Measurements from ENCODE around the gene NRXN3. TPM values are rescaled to one million over a fixed set of nuclear protein-coding genes. Genes with fewer than 3 reads are reported as not detected.
A peak's percentile ranks its signal among the peaks of the same experiment; 100 is the strongest.

The NRXN3 gene
- total RNA-seq, 1 experiment from 2014 or later = 0.11 TPM

DNA sequence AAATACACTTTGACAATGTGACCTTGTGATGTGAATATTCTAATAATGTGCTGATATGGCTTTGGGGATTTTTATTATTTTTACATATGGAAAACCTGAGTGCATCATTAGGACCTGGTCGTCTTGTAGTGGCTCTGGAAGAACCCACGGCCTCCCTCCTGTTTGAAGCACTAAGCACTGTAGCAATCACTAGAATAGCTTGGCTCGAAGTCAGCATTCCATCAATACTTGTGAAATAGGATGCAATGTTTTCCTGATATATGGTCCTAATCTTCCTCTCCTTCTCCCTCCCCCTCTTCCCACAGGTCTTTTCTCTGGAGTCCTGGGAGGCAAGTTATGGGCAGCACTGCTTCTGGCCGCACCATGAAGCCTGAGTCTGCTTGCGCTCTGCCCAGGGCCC is 71.9 kb downstream of the NRXN3 start:
- DNase-seq (ENCODE audit: low read depth) = no peak

- no peak for DNase-seq (ENCODE audit: low read depth)
Measured at GRCh38 chr14:78243187-78243586, 73.0 kb downstream of the NRXN3 start.

GRCh38 chr14:78245238-78245637 is 75.1 kb downstream of the NRXN3 start:
- DNase-seq (ENCODE audit: low read depth) = no peak

GRCh38 chr14:78248501-78249090 is 78.4 kb downstream of the NRXN3 start:
- DNase-seq (ENCODE audit: low read depth) = no peak

DNA sequence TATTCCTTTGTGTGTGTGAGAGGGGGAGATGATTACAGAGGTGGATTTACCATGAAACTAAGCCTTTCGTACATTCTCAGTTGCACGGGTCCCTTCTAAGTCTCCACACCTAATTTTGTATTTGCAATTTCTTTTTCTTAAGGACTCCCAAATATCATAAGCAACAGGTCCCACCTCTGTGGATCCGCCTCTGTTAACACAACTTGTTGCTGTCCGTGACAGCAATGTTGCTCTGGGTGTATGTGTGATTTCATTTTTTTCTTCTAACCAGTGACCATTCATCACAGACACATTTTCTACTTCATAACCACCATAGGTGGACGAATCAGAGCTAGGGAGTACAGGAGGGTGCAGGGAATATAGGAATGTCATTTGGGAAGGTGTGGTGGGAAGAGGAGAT is 81.1 kb downstream of the NRXN3 start:
- DNase-seq (ENCODE audit: low read depth) = no peak

DNA sequence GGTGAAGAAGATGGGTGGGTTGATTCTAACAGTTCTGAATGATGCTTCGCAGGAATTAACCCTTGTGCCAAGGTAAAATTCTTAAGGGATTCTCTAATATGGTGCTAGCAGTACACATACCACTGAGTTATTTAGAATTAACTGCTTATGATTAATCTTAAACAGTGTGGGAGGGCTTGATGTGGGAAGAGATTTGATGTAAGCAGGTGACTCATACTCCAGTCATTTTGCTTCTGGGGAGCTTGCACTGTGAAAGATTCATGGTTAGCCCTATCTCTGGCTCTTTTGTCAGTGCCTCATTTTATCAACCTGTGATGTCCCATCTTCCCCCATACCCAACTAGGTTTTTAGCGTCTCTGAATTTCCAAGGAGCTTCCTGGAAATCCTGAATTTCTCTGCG is 83.8 kb downstream of the NRXN3 start:
- DNase-seq (ENCODE audit: low read depth) = peak; percentile 44

DNA sequence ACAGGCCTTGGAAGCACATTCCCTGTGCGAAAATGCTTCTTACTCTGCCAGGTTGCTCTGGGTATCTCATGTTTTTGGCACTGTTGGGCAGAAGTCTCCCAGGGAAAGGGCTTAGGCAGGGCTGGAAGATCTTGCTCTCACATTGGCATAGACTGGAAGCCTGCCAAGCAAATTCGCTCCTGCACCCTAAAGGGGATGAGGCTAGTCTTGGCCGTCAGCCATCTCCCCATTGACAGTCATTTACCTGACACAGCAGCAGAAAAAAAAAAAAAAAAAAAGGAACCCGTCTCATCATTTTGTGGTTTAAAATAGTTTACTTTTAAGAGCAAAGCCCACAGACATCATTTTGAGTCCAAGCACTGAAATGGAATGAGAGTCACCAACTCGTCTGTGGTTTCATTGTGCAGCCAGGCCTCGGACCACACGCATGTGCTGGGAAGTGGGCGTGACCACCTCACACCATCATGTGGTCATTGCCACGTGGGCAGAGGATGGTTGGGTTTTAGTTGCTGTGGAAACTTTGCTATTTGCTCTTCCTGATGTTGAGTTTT is 84.8 kb downstream of the NRXN3 start:
- peak; percentile 72 for DNase-seq (ENCODE audit: low read depth)

- DNase-seq (ENCODE audit: low read depth) = no peak
Measured at GRCh38 chr14:78259831-78260230, 89.7 kb downstream of the NRXN3 start.

GRCh38 chr14:78278464-78279250 is 108.5 kb downstream of the NRXN3 start:
- DNase-seq (ENCODE audit: low read depth) = no peak

DNA sequence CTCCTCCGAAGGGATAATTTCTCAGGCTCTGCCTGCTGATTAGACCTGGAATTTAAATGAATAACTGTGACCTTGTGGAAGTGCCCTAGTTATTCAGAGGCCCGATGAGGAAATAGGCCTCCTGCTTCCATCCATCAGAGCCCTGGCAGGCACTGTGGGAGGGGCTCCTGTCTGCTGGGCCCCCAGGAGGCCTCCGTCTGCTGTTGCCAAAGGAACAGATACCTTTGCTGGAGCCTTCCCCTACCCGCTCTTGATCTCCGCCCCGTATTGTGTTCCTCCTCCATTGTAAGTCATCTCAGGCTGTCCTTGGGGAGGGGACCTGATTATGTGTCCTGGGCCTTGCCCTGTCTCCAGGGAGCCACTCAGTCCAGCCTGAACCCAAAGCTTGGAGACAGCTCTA is 112.3 kb downstream of the NRXN3 start:
- no peak for DNase-seq (ENCODE audit: low read depth)

DNA sequence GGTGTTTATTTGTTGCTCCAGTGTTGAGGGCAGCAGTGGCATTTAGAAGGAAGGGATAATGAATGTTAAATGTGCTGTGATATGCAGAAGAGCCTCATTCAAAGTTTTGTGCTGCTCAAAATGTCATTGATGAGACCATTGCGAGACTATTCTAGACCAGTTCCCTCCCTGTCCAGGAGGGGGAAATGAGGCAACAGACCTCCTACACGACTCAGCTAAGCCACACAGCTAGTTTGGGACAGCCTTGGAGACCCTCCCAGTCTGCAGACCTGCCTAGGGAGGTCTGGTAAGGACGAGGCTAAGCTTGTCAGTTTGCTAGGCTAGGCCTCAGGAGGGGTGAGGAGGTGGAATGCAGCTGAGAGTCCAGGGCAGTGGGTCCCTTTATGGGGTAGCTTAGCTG is 116.0 kb downstream of the NRXN3 start:
- no peak for DNase-seq (ENCODE audit: low read depth)

- DNase-seq (ENCODE audit: low read depth) = no peak
Measured at GRCh38 chr14:78292003-78292402, 121.8 kb downstream of the NRXN3 start.

DNA sequence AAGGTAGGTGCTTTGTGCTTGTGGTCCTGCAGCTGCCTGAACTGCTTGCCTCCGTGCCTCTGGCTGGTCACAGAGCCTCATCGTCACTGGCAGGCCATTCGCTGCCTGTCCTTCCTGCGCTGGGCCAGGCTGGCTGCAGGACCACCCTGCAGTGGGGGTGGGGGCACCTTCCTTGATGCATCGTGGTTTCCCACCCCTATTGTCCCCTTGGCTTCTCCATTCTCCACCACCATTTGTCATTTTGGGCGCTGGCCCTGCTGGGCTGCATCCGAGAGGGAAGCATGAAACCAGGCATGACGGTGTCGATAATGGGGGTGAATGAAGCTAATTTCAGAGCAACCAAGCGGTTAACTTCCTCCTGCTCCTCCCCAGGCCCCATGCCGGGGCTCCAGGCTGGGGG is 127.7 kb downstream of the NRXN3 start:
- no peak for DNase-seq (ENCODE audit: low read depth)

DNA sequence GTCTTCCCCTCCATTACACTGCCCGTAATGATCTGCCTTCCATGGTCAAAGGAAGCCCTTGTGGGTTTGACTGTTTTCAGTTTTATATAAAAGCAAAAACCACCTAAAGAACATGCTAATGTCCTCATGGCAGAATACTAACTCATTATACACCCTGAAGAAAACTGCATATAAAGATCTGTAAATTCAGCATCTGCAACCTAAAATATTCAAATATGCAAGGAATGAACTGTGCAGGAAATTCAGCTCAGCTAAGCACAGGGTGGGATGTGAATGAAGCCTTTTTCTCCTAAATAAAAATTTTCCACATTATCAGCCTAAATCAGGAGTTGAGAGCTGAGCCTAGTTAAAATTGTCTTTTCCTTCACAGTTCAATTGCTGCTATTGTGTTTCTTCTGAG is 128.1 kb downstream of the NRXN3 start:
- DNase-seq (ENCODE audit: low read depth) = no peak

- no peak for DNase-seq (ENCODE audit: low read depth)
Measured at GRCh38 chr14:78302841-78303240, 132.7 kb downstream of the NRXN3 start.

- no peak for DNase-seq (ENCODE audit: low read depth)
Measured at GRCh38 chr14:78307671-78308070, 137.5 kb downstream of the NRXN3 start.

GRCh38 chr14:78308079-78308478 is 137.9 kb downstream of the NRXN3 start:
- no peak for DNase-seq (ENCODE audit: low read depth)

- DNase-seq (ENCODE audit: low read depth) = no peak
Measured at GRCh38 chr14:78310272-78310671, 140.1 kb downstream of the NRXN3 start.

DNA sequence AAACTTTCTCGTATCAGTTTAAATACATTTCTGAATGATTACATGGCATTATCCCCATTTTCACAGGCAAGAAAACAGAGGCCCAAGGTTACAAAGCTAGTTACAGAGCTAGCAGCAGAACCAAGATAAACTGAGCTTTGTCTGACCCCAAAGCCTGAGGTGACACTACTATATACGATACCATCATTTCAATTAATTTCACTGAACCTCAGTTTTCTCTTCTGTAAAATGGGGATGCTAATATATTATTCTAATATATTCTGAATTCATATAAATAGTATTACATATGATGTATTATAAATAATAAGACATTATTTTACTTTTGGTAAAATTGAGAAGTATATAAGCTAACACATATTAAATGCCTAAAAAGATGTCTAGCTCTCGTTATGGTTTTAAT is 143.3 kb downstream of the NRXN3 start:
- DNase-seq (ENCODE audit: low read depth) = no peak

GRCh38 chr14:78314484-78314883 is 144.3 kb downstream of the NRXN3 start:
- DNase-seq (ENCODE audit: low read depth) = no peak

DNA sequence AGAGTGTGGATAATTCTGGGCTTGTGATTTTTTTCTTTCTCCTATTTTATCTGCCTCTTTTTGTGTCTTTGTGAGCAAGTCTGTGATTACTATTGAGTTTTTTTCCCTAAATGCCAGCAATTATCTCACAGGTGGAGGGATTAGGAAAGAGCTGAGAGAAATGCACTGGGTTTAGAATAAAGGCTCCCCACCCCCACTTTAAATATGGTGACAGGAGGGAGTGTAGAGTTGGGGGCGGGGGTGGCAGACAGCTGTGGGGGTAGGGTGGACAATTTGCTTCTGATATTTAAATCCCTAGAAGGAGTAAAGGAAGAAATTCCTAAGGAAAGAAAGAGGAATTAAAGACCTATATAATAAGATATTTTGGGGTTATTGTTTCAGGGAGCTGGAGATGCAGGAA is 145.9 kb downstream of the NRXN3 start:
- no peak for DNase-seq (ENCODE audit: low read depth)

DNA sequence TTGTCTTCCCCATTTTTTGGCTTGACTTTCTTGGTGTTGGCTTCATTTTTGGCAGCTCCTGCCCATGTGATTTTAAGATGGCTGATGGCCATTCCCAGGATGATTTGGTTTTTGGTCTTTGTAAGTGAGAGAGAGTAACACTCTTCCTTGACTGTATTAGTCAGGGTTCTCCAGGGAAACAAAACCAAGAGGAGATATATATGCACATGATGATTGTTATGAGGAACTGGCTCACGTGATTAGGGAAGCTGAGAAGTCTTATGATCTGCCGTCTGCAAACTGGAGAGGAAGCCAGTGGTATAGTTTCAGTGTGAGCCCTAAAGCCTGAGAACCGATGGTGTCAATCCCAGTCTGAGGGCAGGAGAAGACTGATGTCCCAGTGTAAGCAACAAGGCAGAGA is 146.6 kb downstream of the NRXN3 start:
- DNase-seq (ENCODE audit: low read depth) = no peak

- DNase-seq (ENCODE audit: low read depth) = no peak
Measured at GRCh38 chr14:78319406-78319805, 149.2 kb downstream of the NRXN3 start.
